BJ (cell line): Measurements from ENCODE around the gene MYL10. TPM values are rescaled to one million over a fixed set of nuclear protein-coding genes. Genes with fewer than 3 reads are reported as not detected.

Source experiments
- CTCF ChIA-PET: fragments of 350-600 bp; formaldehyde crosslinking; extraction: SDS; loops from one replicate; lab custom pipeline; 2021; ENCODE audit warnings: antibody characterized with exemption, inconsistent platforms; lab: Yijun Ruan, JAX
- POLR2A ChIA-PET: fragments of 300-600 bp; sonication (Branson Sonifier 250); formaldehyde crosslinking; extraction: SDS; loops from one replicate; lab custom pipeline; 2021; ENCODE audit warnings: antibody characterized with exemption; lab: Charles Lee
- DNase-seq: peaks from one replicate; pipeline ENCODE4 v3.0.0-alpha.2; 2011; ENCODE audit warnings: low read depth
- H3K27me3 ChIP-seq: 2 replicates; pipeline ENCODE4 v1.6.0; 2011; ENCODE audit warnings: low read length; ENCODE audit not compliant: control insufficient read depth, insufficient read depth
- H3K36me3 ChIP-seq: 2 replicates; pipeline ENCODE4 v1.5.1; 2011; ENCODE audit warnings: low read length; ENCODE audit not compliant: control insufficient read depth, insufficient read depth
- H3K4me3 ChIP-seq: 2 replicates; pipeline ENCODE4 v1.5.1; 2011; ENCODE audit warnings: low read depth, mild to moderate bottlenecking, control low read depth, low read length
- polyA minus RNA-seq: library from RNA; depleted of rRNA, polyadenylated mRNA; stranded (reverse); fragments of >200 nt; gene quantifications from 2 replicates; pipeline ENCODE4 v1.2.3, GENCODE V29; 2011; rRNA and poly(A)+ RNA removed
- polyA plus RNA-seq: library from polyadenylated mRNA; depleted of rRNA; stranded (reverse); fragments of >200 nt; gene quantifications from 2 replicates; pipeline ENCODE4 v1.2.3, GENCODE V29; 2011; rRNA removed
- TF ChIP-seq, protein P1 (sequence below): IDR thresholded peaks from 2 replicates; pipeline ENCODE4 v1.5.1; 2011; ENCODE audit warnings: low read depth, mild to moderate bottlenecking, control low read depth, inconsistent platforms, low read length, moderate library complexity; ENCODE audit not compliant: insufficient read depth

MYL10 gene
- polyA plus RNA-seq, result 0.07 and 0.18 TPM in 2 replicates
- polyA minus RNA-seq, result not detected in 2 replicates

DNA sequence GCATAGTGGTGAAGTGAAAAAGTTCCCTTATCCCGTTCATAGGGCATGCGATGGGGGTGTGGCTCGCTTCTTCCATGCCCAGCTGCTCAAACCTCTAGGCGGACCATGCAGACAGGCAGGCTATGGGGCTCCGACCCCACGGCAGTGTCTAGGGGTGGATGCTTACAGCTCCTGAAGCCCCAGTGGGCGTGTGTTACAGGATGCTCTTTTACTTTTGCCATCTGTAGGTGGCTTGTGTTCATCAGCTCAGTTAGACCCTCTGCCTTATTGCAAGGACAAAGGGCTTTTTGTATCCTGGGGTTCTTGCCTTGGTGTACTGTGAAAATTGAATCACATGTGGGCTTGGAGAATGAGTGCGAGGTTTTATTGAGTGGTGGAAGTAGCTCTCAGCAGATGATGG, at the start of gene MYL10:
TSS of gene MYL10 (minus strand) at position 126 of the 400 bp plus-strand sequence. CDS start 178 bp downstream, outside the sequence.
- TF ChIP-seq, protein P1, sequence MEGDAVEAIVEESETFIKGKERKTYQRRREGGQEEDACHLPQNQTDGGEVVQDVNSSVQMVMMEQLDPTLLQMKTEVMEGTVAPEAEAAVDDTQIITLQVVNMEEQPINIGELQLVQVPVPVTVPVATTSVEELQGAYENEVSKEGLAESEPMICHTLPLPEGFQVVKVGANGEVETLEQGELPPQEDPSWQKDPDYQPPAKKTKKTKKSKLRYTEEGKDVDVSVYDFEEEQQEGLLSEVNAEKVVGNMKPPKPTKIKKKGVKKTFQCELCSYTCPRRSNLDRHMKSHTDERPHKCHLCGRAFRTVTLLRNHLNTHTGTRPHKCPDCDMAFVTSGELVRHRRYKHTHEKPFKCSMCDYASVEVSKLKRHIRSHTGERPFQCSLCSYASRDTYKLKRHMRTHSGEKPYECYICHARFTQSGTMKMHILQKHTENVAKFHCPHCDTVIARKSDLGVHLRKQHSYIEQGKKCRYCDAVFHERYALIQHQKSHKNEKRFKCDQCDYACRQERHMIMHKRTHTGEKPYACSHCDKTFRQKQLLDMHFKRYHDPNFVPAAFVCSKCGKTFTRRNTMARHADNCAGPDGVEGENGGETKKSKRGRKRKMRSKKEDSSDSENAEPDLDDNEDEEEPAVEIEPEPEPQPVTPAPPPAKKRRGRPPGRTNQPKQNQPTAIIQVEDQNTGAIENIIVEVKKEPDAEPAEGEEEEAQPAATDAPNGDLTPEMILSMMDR, result no peak
- Histone ChIP-seq H3K36me3 (no peaks in the 10 kb centered on the region), H3K4me3 (no peak within 1 kb of the TSS), H3K27me3 (no peaks in the 10 kb centered on the region)
- no peak for DNase-seq
- CTCF ChIA-PET, result no interaction called here
- POLR2A ChIA-PET, result no interaction called here

DNA sequence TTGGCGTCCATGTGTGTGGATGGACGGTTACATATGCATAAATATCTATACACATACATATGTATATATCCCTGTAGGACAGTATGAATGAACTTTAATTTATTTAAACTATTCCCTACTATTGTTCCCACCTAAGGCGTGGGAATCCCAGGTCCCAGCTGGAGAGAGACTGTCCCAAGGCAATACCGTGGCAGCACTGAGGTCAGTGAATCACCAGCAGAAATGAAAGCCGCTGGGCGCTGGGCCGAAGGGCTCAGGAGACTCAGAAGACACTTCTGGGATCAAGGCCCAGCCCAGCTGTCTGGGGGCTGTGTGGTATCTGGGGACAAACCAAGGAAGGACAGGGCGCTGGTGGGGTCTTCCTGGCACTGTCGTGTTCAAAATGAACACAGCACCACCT, 49.6 kb upstream of the MYL10 start:
- Histone ChIP-seq H3K4me3 (no peak overlapping the region), H3K27me3 (no peaks in the 10 kb centered on the region), H3K36me3 (no peaks in the 10 kb centered on the region)
- no peak for DNase-seq
- ChIA-PET POLR2A (interaction anchor here (0.6 kb wide), 1 partner anchor 1980 kb away, joined by 3 read pairs; no protein-coding TSS in a partner anchor), CTCF (interaction anchor here (0.9 to 2.1 kb wide), 3 partner anchors 10 to 76 kb away, joined by 3 to 11 read pairs (median 4); no protein-coding TSS in a partner anchor)
- TF ChIP-seq, protein P1, result no peak

DNA sequence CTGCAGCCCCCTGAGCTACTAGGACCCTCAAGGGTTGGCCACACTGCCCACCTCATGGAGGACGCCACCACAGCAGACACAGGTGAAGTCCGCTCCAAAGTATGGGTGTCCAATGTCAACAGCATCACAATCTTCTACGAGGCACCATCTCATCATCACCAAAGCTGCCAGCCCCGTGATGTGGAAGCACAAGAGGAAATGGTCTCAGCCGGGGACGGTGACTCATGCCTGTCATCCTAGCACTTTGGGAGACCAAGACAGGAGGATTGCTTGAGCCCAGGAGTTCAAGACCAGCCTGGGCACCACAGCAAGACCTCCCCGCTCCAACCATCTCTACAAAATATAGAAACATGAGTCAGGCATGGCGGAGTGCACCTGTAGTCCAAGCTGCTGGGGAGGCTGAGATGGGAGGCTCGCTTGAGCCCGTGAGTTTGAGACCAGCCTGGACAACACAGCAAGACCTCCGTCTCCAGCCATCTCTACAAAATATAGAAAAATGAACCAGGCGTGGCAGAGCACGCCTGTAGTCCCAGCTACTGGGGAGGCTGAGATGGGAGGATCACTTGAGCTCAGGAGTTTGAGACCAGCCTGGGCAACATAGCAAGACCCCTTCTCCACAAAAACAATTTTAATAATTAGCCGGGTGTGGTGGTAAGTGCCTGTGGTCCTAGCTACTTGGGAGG, 48.8 kb upstream of the MYL10 start:
- Histone ChIP-seq H3K36me3 (no peaks in the 10 kb centered on the region), H3K4me3 (no peak overlapping the region), H3K27me3 (no peaks in the 10 kb centered on the region)
- ChIA-PET CTCF (interaction anchor here (0.6 to 2.1 kb wide), 4 partner anchors 8 to 75 kb away, joined by 3 to 11 read pairs (median 4); no protein-coding TSS in a partner anchor), POLR2A (no interaction called here)
- DNase-seq, result no peak
- TF ChIP-seq, protein P1, result no peak

DNA sequence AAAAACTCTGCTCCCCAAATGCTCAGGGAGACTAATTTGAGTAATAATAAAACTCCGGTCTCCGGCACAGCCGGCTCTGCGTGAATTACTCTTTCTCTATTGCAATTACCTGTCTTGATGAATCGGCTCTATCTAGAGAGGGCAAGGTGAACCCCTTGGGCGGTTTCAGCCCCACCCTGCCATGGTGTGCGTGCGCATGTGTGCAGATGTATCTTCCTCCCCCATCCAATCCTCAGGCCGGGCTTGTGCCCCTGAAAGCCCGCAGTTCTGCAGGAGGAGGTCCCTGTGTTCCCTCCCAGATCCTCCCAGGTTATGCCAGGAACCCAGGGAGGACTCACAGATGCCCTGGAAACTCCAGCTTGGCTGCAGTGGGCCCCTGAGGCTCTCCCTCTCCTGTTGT, 48.3 kb upstream of the MYL10 start:
- DNase-seq, result no peak
- ChIA-PET CTCF (interaction anchor here (1.4 kb wide), 1 partner anchor 8 kb away, joined by 4 read pairs; no protein-coding TSS in a partner anchor), POLR2A (no interaction called here)
- H3K4me3 ChIP-seq, result no peak overlapping the region
- TF ChIP-seq, protein P1, result no peak
- no peaks in the 10 kb centered on the region for H3K27me3 ChIP-seq
- no peaks in the 10 kb centered on the region for H3K36me3 ChIP-seq

DNA sequence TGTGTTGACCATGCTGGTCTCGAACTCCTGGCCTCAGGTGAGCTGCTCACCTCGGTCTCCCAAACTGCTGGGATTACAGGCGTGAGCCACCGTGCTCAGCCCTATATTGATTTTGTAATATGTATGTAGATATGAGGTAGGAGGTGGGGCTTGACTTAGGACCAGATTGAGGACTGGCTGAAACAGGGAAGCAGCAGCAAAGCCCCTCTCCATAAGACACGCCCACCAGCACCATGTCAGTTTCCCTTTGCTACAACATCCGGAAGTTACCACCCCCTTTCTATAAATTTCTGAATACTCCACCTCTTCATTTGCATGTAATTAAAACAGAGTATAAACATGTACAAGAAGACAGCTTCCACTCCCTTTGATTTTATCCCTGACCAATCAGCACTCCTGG, 47.9 kb upstream of the MYL10 start:
- ChIA-PET CTCF (interaction anchor here (1.4 kb wide), 1 partner anchor 8 kb away, joined by 4 read pairs; no protein-coding TSS in a partner anchor), POLR2A (no interaction called here)
- Histone ChIP-seq H3K36me3 (no peaks in the 10 kb centered on the region), H3K4me3 (no peak overlapping the region), H3K27me3 (no peaks in the 10 kb centered on the region)
- no peak for DNase-seq
- TF ChIP-seq, protein P1, result no peak
